HG03354 (cell line): ENCODE results near the gene BHLHA15.

Experiments
- ATAC-seq: cut with Tn5 transposase; IDR thresholded peaks from one replicate; pipeline ENCODE4 v1.9.1; 2021; ENCODE audit warnings: mild to moderate bottlenecking; ENCODE audit not compliant: unreplicated experiment, poor library complexity, severe bottlenecking

BHLHA15 gene

DNA sequence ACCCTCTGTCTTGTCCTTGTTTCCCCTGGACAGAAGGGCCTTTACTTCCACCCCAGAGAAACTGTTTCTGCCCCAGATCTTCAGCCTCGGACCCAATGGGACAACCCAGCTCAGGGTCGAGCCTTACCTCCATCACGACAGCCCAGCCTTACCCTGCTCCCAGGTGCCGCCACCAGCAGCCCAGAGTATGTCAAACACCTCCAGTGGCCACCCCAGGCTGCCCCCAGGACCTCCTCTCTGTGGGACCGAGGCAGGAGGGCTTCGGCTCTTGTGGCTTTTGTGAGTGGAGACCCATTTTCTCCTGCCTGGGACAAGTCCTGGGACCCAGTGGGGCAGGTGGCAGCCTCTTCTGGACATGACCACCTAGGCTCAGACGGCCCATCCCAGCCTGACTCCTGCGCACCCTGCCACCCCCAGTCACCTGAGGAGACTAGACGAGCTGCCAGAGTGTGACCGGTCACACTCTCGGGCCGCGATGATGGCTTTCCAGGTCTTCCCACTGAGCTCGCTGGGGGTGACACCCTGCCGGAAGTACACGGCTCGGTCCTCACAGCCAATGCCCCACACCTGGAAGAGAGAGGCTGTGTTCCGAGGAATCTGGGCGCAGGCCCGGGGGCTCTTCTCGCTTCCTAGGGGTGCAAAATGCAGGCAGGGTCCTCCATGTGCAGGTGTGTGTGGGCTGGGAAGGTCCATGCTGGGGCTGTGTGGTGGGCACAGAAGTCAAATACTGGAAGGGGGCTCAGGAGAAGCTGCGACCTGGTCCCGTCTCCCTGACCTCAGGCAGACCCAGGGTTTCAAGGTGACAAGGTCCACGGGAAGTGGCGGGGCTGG, 25.3 kb downstream of the BHLHA15 start:
- ATAC-seq, result no peak

- no peak for ATAC-seq
Observed at GRCh38 chr7:98238076-98238475, 26.8 kb downstream of the BHLHA15 start.

DNA sequence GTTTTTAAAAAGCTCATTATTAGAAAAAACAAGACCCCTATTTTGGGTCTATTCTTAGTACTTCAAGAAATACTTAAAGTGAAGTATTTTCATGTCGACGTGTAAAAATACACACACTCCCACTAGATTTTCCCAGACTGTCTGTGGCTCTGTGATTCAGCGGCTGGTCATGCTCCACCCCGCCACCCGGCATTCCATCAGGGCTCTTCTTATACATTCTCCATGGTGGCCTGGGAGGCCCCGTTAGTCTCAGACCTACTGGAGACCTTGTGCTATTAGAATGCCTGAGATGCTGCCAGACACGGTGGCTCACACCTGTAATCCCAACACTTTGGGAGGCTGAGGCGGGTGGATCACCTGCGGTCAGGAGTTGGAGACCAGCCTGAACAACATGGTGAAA, 27.7 kb downstream of the BHLHA15 start:
- ATAC-seq, result no peak

DNA sequence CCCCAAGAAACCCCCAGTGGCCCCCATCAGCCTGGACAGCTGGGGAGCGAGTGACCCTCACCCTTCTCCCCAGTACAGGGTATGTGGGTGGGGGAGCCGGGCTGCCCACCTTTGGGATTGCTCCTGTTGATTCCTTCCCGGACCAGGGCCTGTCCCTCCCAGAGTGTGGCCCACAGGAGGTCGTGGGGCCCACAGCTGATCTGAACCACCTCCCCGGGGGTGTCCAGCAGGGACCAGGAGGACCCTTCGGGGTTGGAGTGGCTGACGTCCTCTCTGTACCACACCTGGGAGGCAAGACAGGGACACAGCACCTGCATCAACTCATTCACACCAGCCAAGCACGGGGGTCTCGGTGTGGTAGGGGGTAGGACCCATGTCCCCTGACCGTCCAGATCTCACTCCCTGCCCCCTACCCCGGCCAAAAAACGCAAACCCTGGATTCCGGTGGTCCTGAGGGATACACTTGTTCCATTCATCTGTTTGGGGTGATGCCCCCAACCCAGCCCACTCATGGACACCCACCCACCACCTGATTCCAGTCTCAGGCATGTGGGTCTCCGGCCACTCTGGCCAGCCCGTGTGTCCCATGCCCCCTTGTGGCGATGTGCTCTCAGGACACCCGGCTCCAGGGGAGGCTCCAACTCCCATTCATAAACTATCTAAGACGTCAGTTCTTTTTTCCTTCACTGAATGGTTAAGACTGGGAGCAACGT, 29.9 kb downstream of the BHLHA15 start:
- no peak for ATAC-seq

GRCh38 chr7:98241674-98242241, 30.5 kb downstream of the BHLHA15 start:
- no peak for ATAC-seq

DNA sequence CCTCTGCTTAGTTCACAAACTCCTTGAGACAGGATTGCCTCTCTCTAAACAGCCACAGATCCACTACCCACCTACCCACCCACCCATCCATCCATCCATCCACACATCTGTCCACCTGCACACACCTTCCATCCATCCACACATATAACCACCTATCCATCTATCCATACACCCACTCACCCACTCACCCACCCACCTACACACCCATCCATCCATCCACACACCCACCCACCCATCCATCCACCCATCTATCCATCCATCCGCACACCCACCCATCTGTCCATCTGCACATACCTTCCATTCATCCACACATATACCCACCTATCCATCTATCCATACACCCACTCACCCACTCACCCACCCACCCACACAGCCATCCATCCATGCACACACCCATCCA, 31.1 kb downstream of the BHLHA15 start:
- ATAC-seq, result no peak

DNA sequence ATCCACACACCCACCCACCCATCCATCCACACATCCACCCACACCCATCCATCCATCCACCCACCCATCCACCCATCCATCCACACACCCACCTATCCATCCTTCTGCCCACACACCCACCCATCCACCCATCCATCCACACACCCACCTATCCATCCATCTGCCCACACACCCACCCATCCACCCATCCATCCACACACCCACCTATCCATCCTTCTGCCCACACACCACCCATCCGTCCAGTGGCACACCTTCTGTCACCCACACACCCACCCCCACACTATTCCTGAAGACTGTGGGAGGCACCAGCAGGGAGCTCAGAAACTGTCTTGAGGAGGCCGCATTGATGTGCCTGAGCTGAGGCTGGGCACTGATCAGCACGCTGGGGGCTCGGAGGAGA, 31.7 kb downstream of the BHLHA15 start:
- no peak for ATAC-seq

DNA sequence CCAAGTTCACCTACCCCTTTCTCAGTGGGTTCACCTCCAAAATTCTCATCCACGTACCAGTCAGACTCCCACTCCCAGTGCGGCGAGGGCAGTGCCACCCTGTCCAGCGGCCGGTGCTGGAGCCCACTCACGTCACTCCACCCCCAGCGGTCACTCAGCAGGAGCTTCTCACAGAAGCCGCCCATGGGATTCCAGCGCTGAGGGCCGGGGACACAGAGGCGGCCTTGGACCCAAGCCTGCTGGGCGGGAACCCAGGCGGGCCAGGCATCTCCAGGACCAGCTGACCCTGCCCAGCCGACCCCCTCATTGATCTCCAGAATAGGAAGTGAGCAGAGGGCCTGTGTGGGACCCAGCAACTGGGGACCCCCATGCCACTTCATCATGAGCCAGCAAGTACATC, 33.6 kb downstream of the BHLHA15 start:
- no peak for ATAC-seq

DNA sequence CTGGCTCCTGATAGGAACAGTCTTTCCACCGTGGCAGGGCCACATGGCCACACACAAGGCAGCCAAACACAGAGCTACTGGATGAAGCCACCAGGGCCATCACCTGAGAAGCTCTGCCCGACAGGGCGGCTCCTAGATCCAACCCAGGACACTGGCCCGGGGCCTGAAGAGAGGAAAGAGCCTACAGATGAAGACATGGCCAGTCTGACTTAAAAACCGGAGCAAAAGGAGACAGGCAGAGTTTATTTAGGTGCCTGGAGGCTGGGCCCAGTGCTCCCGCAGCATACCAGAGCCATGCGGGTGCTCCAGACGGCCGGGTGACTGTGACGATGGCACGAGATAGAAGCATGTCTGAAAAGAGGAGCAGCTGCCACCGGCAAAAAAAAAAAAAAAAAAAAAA, 36.9 kb downstream of the BHLHA15 start:
- no peak for ATAC-seq

- ATAC-seq, result no peak
Observed at GRCh38 chr7:98249106-98249505, 37.9 kb downstream of the BHLHA15 start.

DNA sequence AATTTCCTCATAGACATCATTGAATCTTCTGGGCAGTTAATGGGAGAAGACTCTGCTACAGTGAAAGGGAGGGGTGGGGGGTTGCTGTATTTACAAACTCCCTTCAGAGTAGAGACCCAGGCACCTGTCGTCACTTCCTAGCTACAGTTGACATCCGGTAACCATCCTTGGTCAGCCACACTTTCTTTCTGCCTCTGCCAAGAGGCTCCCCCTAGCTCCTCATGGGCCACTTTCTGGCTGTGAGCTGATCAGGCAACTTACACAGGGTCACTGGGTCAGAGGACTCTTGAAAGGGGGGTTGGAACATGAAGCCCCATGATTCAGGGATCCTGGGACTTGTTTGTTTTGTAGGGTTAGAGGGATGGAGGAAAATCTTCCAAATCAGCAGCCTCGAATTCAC, 39.5 kb downstream of the BHLHA15 start:
- ATAC-seq, result no peak

- peak; percentile 29 for ATAC-seq
Observed at GRCh38 chr7:98251231-98251600, 40.0 kb downstream of the BHLHA15 start.

DNA sequence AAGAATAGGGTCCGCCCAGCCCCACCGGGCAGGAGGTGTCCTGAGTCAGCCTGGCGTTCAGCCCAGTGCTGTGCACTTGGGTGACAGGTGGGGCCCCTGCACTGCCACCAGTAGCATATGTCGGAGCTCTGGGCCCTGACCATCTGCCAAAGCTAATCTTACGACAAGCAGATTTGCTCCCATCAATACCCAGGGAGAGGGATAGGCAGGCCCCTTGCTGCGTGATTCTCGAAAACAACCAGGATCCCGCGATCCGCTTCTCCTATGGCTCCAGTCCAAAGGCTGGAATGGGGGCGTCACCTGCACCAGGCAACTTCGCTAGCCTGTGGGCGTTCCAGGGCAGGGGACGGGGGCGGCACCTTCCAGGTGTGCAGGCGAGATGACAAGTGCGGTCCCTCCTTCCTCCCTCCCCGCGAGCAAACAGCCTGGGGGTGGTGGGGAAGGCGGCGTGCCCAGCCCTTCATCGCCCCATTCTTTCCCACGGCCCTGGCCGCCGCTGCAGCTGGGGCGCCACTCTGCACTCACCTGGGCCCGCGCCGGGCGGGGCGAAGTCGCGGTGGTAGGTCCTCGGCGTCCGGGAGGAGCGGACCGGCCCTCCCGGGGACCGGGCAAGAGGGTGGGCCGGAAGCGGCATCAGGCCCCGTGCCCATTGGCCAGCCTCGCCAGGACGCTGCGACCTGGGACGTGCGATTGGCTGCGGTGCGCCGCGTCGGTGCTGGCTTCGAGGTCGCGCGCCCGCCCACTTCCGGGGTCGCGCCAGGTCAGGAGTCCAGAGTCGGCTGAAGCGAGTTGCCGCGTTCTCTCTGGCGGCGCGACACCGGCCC, 40.6 kb downstream of the BHLHA15 start, which contains the start of gene TECPR1:
TECPR1 (minus strand) TSS at position 632 of the 824 bp plus-strand sequence. CDS start 6,086 bp downstream, outside the sequence.
- peak; percentile 98 for ATAC-seq

- ATAC-seq, result peak; percentile 34
Observed at GRCh38 chr7:98252425-98253054, 41.3 kb downstream of the BHLHA15 start.

DNA sequence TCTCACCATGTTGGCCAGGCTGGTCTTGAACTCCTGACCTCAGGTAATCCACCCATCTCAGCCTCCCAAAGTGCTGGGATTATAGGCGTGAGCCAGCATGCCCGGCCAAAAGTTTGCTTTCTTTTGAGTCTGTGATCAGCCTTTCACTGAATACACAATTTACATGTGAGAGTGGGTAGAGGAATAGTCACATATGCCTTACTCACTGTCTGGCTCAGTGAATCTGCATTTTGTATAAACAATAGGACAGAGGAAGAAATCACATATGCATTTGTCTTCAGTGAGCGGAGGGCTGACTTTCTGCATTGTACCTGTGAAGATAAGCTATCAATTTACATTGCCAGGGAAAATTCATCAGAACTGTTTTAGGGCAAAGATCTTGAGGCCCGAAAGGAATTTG, 43.3 kb downstream of the BHLHA15 start:
- ATAC-seq, result no peak

- ATAC-seq, result no peak
Observed at GRCh38 chr7:98254951-98255610, 43.8 kb downstream of the BHLHA15 start.

GRCh38 chr7:98256431-98256830, 45.2 kb downstream of the BHLHA15 start:
- ATAC-seq, result no peak

DNA sequence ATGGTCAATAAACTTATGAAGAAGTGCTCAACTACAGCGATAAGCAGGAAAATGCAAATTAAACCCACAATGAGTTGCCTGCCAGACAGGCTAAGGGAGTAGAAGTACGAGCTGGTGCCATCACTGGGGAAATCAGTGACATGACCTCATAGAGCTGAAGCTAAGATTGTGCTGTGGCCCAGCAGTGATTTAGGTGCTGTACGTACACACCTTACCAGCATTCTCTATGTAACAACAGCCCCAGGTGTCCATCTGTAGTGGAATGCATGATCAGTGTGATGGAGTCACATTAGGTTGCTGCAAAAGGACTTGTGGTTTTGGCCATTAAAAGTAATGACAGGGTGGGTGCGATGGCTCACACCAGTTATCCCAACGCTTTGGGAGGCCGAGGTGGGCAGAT, 46.5 kb downstream of the BHLHA15 start:
- no peak for ATAC-seq
